ENCODE results near the gene P4HA1. TPM values are rescaled to one million over a fixed set of nuclear protein-coding genes. Genes with fewer than 3 reads are reported as not detected.
"Not testable (repeated sequence)": the region's sequence is repeated elsewhere in the genome, so short reads cannot be mapped to it uniquely, and the experiment has no call there.

Gene P4HA1
- total RNA-seq, 2 donors from 2014 or later, result 24.4 to 37.0 TPM

GRCh38 chr10:73022961-73023360 is 73.7 kb downstream of the P4HA1 start:
- not testable (repeated sequence) for H3K9me3 ChIP-seq; ATAC-seq (ENCODE audit: insufficient number of reproducible peaks, low FRiP score, low read depth); DNase-seq (ENCODE audit: low spot score); H3K27me3 ChIP-seq (replicated peaks; ENCODE audit: insufficient read depth); H3K4me3 ChIP-seq; H3K36me3 ChIP-seq; H3K27ac ChIP-seq
- H3K4me1 ChIP-seq (ENCODE audit: control insufficient read depth in 1 of 2, low read depth in 2 of 2), result peaks cover 11 to 21% of the 10 kb centered on the region in 2 donors

- ATAC-seq (ENCODE audit: insufficient number of reproducible peaks, low FRiP score, low read depth); H3K27me3 ChIP-seq (replicated peaks; ENCODE audit: insufficient read depth); H3K27ac ChIP-seq; H3K36me3 ChIP-seq; DNase-seq (ENCODE audit: low spot score); H3K4me3 ChIP-seq; H3K9me3 ChIP-seq: not testable (repeated sequence)
- H3K4me1 ChIP-seq (ENCODE audit: control insufficient read depth in 1 of 2, low read depth in 2 of 2), result peaks cover 14 to 26% of the 10 kb centered on the region in 2 donors
Measured at GRCh38 chr10:73021538-73022164, 75.0 kb downstream of the P4HA1 start.

- ATAC-seq (ENCODE audit: insufficient number of reproducible peaks, low FRiP score, low read depth), result no peak
Measured at GRCh38 chr10:73021050-73021449, 75.6 kb downstream of the P4HA1 start.

GRCh38 chr10:73019100-73019499 is 77.6 kb downstream of the P4HA1 start:
- Histone ChIP-seq H3K9me3 (no peaks in the 10 kb centered on the region), H3K4me1 (ENCODE audit: control insufficient read depth in 1 of 2, low read depth in 2 of 2) (peaks cover 14 to 26% of the 10 kb centered on the region in 2 donors), H3K36me3 (no peaks in the 10 kb centered on the region), H3K27ac (peak overlapping the region in 1 of 2 donors; percentile 24), H3K4me3 (no peak overlapping the region), H3K27me3 (replicated peaks; ENCODE audit: insufficient read depth) (no peaks in the 10 kb centered on the region)
- no peak for ATAC-seq (ENCODE audit: insufficient number of reproducible peaks, low FRiP score, low read depth)
- no peak for TF ChIP-seq CTCF (IDR thresholded peaks at IDR 0.05)
- no peak for DNase-seq (ENCODE audit: low spot score)

More at GRCh38 chr10:73021050-73021449, 75.6 kb downstream of the P4HA1 start:
- Histone ChIP-seq H3K27ac (no peak overlapping the region), H3K27me3 (replicated peaks; ENCODE audit: insufficient read depth) (no peaks in the 10 kb centered on the region), H3K9me3 (no peaks in the 10 kb centered on the region), H3K4me3 (no peak overlapping the region), H3K4me1 (ENCODE audit: control insufficient read depth in 1 of 2, low read depth in 2 of 2) (peaks cover 14 to 26% of the 10 kb centered on the region in 2 donors), H3K36me3 (no peaks in the 10 kb centered on the region)
- no peak for DNase-seq (ENCODE audit: low spot score)
- no peak for TF ChIP-seq CTCF (IDR thresholded peaks at IDR 0.05)

- Histone ChIP-seq H3K27ac (peak overlapping the region in 1 of 2 donors; percentile 24), H3K36me3 (no peaks in the 10 kb centered on the region), H3K27me3 (replicated peaks; ENCODE audit: insufficient read depth) (no peaks in the 10 kb centered on the region), H3K4me1 (ENCODE audit: control insufficient read depth in 1 of 2, low read depth in 2 of 2) (peaks cover 14 to 26% of the 10 kb centered on the region in 2 donors), H3K9me3 (no peaks in the 10 kb centered on the region), H3K4me3 (no peak overlapping the region)
- TF ChIP-seq CTCF (IDR thresholded peaks at IDR 0.05), result no peak
- ATAC-seq (ENCODE audit: insufficient number of reproducible peaks, low FRiP score, low read depth) (no peak), DNase-seq (ENCODE audit: low spot score) (no peak)
Measured at GRCh38 chr10:73018632-73019031, 78.0 kb downstream of the P4HA1 start.

GRCh38 chr10:73017955-73018480 is 78.6 kb downstream of the P4HA1 start:
- DNase-seq (ENCODE audit: low spot score) (no peak), ATAC-seq (ENCODE audit: insufficient number of reproducible peaks, low FRiP score, low read depth) (no peak)
- Histone ChIP-seq H3K27ac (peak overlapping the region; percentile 31 to 36), H3K27me3 (replicated peaks; ENCODE audit: insufficient read depth) (no peaks in the 10 kb centered on the region), H3K36me3 (peaks cover 3% of the 10 kb centered on the region), H3K4me1 (ENCODE audit: control insufficient read depth in 1 of 2, low read depth in 2 of 2) (peaks cover 14 to 26% of the 10 kb centered on the region in 2 donors), H3K4me3 (no peak overlapping the region), H3K9me3 (no peaks in the 10 kb centered on the region)
- TF ChIP-seq CTCF (IDR thresholded peaks at IDR 0.05), result no peak

Data from thoracic aorta (tissue), 2 donors.